Measurements from ENCODE around the gene HCST.

Gene HCST

GRCh38 chr19:35913589-35913988 lies 11.3 kb downstream of the HCST start:
- TF ChIP-seq CTCF (IDR thresholded peaks at IDR 0.05; ENCODE audit: low read depth, low read length): no peak
- DNase-seq (ENCODE audit: extremely low read depth, low read depth): no peak

GRCh38 chr19:35915443-35915842 lies 13.1 kb downstream of the HCST start:
- DNase-seq (ENCODE audit: extremely low read depth, low read depth): no peak
- TF ChIP-seq CTCF (IDR thresholded peaks at IDR 0.05; ENCODE audit: low read depth, low read length): no peak

GRCh38 chr19:35919306-35919705 lies 17.0 kb downstream of the HCST start:
- no peak for TF ChIP-seq CTCF (IDR thresholded peaks at IDR 0.05; ENCODE audit: low read depth, low read length)
- no peak for DNase-seq (ENCODE audit: extremely low read depth, low read depth)

GRCh38 chr19:35921012-35921411 lies 18.7 kb downstream of the HCST start:
- no peak for TF ChIP-seq CTCF (IDR thresholded peaks at IDR 0.05; ENCODE audit: low read depth, low read length)
- no peak for DNase-seq (ENCODE audit: extremely low read depth, low read depth)

- TF ChIP-seq CTCF (IDR thresholded peaks at IDR 0.05; ENCODE audit: low read depth, low read length): no peak
- DNase-seq (ENCODE audit: extremely low read depth, low read depth): no peak
Observed at GRCh38 chr19:35925501-35925900, 23.2 kb downstream of the HCST start.

- TF ChIP-seq CTCF (IDR thresholded peaks at IDR 0.05; ENCODE audit: low read depth, low read length): no peak
- DNase-seq (ENCODE audit: extremely low read depth, low read depth): no peak
Observed at GRCh38 chr19:35928507-35928906, 26.2 kb downstream of the HCST start.

GRCh38 chr19:35929876-35930275 lies 27.5 kb downstream of the HCST start:
- TF ChIP-seq CTCF (IDR thresholded peaks at IDR 0.05; ENCODE audit: low read depth, low read length): no peak
- no peak for DNase-seq (ENCODE audit: extremely low read depth, low read depth)

Measured in AG09319 (cell line).